Measurements from ENCODE around the gene RICTOR.

Gene RICTOR

DNA sequence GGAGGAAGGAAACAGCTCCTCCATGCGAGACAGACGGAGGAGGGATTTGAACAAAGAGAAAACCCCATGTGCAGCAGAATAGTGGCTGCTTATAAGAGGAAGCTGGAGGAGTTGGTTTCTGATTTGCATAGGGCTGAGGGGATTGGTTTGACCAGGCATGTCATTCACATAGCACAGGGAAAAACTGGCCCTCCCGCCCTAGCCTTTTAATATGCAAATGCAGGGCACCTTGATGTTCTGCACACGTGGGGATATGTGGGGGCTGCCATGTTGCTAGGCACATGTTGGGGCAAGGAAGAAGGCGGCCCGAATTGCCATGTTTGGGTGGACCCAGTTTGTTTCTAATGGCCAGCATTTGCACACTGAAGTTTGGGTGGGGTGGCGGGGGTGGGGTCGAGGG, 186.2 kb downstream of the RICTOR start:
- no peak for DNase-seq (ENCODE audit: low read depth)
